Fibroblast of lung (primary cell): ENCODE measurements around the gene PTPN9. TPM values are rescaled to one million over a fixed set of nuclear protein-coding genes. Genes with fewer than 3 reads are reported as not detected.

ENCODE experiments used
- DNase-seq, 2 donors: peaks; one replicate each; pipeline versions ENCODE4 v3.0.0 to v3.0.0-alpha.2; 2010; ENCODE audit warnings: low read depth in 2 of 2
- H2AFZ ChIP-seq: 2 replicates; pipeline ENCODE4 v1.5.1; 2012; ENCODE audit warnings: low read length, control low read depth, inconsistent platforms
- H3K27ac ChIP-seq: 2 replicates; pipeline ENCODE4 v1.5.1; 2011; ENCODE audit warnings: low read length, control low read depth; ENCODE audit not compliant: insufficient read depth
- H3K27me3 ChIP-seq: 2 replicates; pipeline ENCODE4 v1.5.1; 2011; ENCODE audit warnings: mild to moderate bottlenecking, low read length; ENCODE audit not compliant: control insufficient read depth, insufficient read depth
- H3K36me3 ChIP-seq: 2 replicates; pipeline ENCODE4 v1.5.1; 2011; ENCODE audit warnings: low read length; ENCODE audit not compliant: control insufficient read depth, insufficient read depth
- H3K4me1 ChIP-seq: 2 replicates; pipeline ENCODE4 v1.5.1; 2011; ENCODE audit warnings: low read length; ENCODE audit not compliant: control insufficient read depth, insufficient read depth; ENCODE audit errors: extremely low read depth
- H3K4me2 ChIP-seq: 2 replicates; pipeline ENCODE4 v1.5.1; 2011; ENCODE audit warnings: low read length, control low read depth; ENCODE audit not compliant: insufficient read depth; ENCODE audit errors: extremely low read depth
- H3K4me3 ChIP-seq, 4 experiments: fragments of 200-600 bp in 1 of 4; sonication (generic) in 1 of 4; replicated peaks in 1 of 4; 2 replicates each; pipeline ENCODE4 v1.5.1; 2011 to 2016; ENCODE audit warnings: low read length in 4 of 4, low read depth in 3 of 4, mild to moderate bottlenecking in 3 of 4, control low read depth in 2 of 4, inconsistent platforms in 1 of 4, mixed read lengths in 1 of 4; ENCODE audit not compliant: insufficient read depth in 1 of 4; ENCODE audit errors: control extremely low read depth in 1 of 4
- H3K79me2 ChIP-seq: 2 replicates; pipeline ENCODE4 v1.5.1; 2012; ENCODE audit warnings: mild to moderate bottlenecking, low read length, inconsistent platforms; ENCODE audit not compliant: control insufficient read depth, insufficient read depth
- H3K9ac ChIP-seq: 2 replicates; pipeline ENCODE4 v1.5.1; 2011; ENCODE audit warnings: mild to moderate bottlenecking, low read length, control low read depth; ENCODE audit not compliant: insufficient read depth
- H3K9me3 ChIP-seq: 2 replicates; pipeline ENCODE4 v1.5.1; 2012; ENCODE audit warnings: low read depth, low read length; ENCODE audit not compliant: control insufficient read depth, insufficient read depth
- H4K20me1 ChIP-seq: 2 replicates; pipeline ENCODE4 v1.5.1; 2011; ENCODE audit warnings: low read length; ENCODE audit not compliant: control insufficient read depth, insufficient read depth; ENCODE audit errors: extremely low read depth
- EZH2 ChIP-seq: IDR thresholded peaks from 2 replicates; pipeline ENCODE4 v1.5.1; 2012; ENCODE audit warnings: low read length, control low read depth, mild to moderate bottlenecking; ENCODE audit errors: missing control alignments
- polyA plus RNA-seq, 2 donors: library from polyadenylated mRNA; depleted of rRNA in 1 of 2; stranded (reverse) in 1 of 2; unstranded in 1 of 2; fragments of >200 nt; gene quantifications; 2 replicates each; pipeline ENCODE4 v1.2.1, GENCODE V29; 2011 to 2012; ENCODE audit warnings: missing spikeins in 1 of 2
- total RNA-seq: library from RNA; depleted of rRNA; stranded (reverse); fragments of >200 nt; gene quantifications from 2 replicates; pipeline ENCODE4 v1.2.1, GENCODE V29; 2014
- TF ChIP-seq, protein P1 (sequence below), 2 donors: IDR thresholded peaks in 1 of 2; conservative IDR thresholded peaks in 1 of 2; 1 replicate in 1 of 2; 2 replicates in 1 of 2; pipeline ENCODE4 v1.5.1; 2011 to 2012; ENCODE audit warnings: low read length in 2 of 2, control low read depth in 1 of 2, inconsistent platforms in 1 of 2, low read depth in 1 of 2, mild to moderate bottlenecking in 1 of 2

PTPN9 gene
- total and polyA plus RNA-seq, 2 donors (not counting 1 experiment from before 2014, with no cell fraction given) = 20.6 to 41.6 TPM

DNA sequence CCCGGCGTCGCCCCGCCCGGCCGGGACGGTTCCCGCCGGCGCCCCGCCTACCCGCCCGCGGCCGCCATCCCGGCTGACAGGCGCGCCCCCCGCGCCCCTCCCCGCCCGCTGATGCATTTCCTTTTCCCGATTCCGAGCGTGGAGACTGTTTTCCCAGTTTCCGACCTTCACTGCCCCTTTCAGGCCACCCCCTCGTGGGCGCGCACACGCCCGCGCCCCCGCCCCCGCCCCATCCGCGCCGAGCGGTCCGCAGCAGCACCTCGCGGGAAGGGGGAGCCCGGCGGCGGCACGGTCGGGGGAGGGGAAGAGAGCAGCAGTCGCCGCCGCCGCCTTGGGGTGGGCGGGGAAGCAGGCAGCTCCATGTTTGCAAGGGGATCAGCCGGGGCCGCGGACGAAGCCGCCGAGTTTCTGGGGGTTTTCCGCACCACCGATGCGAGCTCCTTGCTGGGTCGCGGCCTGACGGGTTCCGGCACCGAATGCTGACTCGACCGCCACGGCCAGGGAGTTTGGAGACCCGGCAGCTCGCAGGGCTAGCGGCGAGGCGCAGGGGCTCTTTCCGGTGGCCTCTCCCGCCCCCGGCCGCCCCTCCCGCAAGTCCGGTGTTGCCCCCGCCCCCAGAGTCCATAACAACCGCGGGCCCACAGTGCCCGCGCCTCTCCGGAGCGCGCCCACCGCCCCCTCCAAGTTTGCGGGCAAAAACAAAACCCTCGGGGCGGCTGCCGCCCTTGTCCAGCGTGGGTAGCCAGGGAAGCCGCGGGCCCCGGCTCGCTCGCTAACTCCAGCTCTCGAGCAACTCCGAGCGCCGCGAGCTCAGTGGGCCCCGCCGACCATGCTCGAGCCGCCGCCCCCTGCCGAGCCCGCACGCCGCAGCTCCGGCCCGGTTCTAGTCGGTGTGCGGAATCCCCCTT lies 124.4 kb downstream of the PTPN9 start:
- no peaks in the 10 kb centered on the region for H3K27me3 ChIP-seq
- DNase-seq = peak in 1 of 2 donors; percentile 60
- peaks cover 7% of the 10 kb centered on the region for H3K4me1 ChIP-seq
- H3K4me2 ChIP-seq = peak overlapping the region; percentile 72
- peak overlapping the region; percentile 61 to 90 (median 76) for H3K4me3 ChIP-seq
- H3K36me3 ChIP-seq = no peaks in the 10 kb centered on the region
- H2AFZ ChIP-seq = peak overlapping the region; percentile 64
- peaks cover 14% of the 10 kb centered on the region for H3K79me2 ChIP-seq
- H4K20me1 ChIP-seq = no peaks in the 10 kb centered on the region
- H3K9me3 ChIP-seq = no peaks in the 10 kb centered on the region
- TF ChIP-seq, protein P1, sequence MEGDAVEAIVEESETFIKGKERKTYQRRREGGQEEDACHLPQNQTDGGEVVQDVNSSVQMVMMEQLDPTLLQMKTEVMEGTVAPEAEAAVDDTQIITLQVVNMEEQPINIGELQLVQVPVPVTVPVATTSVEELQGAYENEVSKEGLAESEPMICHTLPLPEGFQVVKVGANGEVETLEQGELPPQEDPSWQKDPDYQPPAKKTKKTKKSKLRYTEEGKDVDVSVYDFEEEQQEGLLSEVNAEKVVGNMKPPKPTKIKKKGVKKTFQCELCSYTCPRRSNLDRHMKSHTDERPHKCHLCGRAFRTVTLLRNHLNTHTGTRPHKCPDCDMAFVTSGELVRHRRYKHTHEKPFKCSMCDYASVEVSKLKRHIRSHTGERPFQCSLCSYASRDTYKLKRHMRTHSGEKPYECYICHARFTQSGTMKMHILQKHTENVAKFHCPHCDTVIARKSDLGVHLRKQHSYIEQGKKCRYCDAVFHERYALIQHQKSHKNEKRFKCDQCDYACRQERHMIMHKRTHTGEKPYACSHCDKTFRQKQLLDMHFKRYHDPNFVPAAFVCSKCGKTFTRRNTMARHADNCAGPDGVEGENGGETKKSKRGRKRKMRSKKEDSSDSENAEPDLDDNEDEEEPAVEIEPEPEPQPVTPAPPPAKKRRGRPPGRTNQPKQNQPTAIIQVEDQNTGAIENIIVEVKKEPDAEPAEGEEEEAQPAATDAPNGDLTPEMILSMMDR (conservative IDR thresholded peaks at IDR 0.05 in 1 of 2, IDR thresholded peaks at IDR 0.05 in 1 of 2; ENCODE audit: low read depth in 1 of 2, low read length in 2 of 2) = no peak
- TF ChIP-seq EZH2 = no peak
- peak overlapping the region; percentile 81 for H3K9ac ChIP-seq
- peak overlapping the region; percentile 94 for H3K27ac ChIP-seq

DNA sequence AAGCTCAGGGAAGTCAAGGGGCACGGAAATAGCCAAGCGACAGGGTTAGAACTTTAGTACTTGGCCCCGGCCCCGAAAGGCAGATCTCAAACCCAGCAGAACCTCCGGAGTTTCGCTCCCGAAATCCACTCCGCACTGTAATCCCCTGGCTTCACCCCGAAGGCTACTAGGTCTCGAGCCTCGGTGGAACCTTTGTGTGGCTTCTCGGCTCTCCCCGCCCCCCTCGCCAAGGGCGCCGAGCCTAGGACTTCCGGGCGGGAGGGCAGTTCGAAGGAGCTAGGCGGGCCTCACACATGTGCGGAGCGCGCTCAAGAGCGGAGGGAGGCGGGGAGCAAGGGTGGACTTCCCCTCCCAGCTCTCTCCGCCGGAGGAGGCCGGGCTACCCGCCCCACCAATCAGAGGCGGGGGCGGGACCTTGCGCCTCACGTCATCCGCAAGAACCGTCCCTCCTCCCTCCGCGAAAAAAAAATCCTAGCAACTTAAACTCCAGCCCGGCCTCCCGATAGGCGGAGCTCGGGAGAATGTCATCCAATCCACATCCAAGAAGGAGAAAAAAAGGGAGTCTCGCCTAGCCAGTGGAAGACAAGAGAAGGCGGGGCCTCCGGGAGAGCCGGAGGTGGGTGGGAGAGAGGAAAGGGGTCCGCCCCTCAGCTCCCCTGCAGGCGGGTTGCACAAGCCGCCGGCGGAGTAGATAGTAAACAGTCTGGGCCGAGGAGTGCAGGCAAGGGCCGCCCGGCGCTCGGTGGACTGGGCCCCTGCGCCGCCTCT lies 125.2 kb downstream of the PTPN9 start:
- Histone ChIP-seq H3K4me3 (peak overlapping the region; percentile 76 to 94 (median 80)), H3K27me3 (no peaks in the 10 kb centered on the region), H3K36me3 (no peaks in the 10 kb centered on the region), H3K9ac (peak overlapping the region; percentile 81), H3K4me2 (peak overlapping the region; percentile 99), H3K79me2 (peaks cover 23% of the 10 kb centered on the region), H3K9me3 (no peaks in the 10 kb centered on the region), H3K4me1 (peaks cover 9% of the 10 kb centered on the region), H3K27ac (peak overlapping the region; percentile 85), H4K20me1 (no peaks in the 10 kb centered on the region), H2AFZ (peak overlapping the region; percentile 47)
- peak; percentile 100 for DNase-seq
- TF ChIP-seq, protein P1 (conservative IDR thresholded peaks at IDR 0.05 in 1 of 2, IDR thresholded peaks at IDR 0.05 in 1 of 2; ENCODE audit: low read depth in 1 of 2, low read length in 2 of 2) = no peak
- TF ChIP-seq EZH2 = no peak
